SK-N-SH (cell line): ENCODE data around the gene TRAF3IP1.

Source experiments
- EP300 ChIP-seq, 2 experiments: IDR thresholded peaks; 2 replicates each; pipeline versions ENCODE4 v1.4.0 to v1.6.1; 2012; ENCODE audit warnings: borderline replicate concordance in 1 of 2, low read depth in 1 of 2, low read length in 1 of 2
- FOXJ3 ChIP-seq: sonication (generic); formaldehyde crosslinking; IDR thresholded peaks from 2 replicates; pipeline ENCODE4 v1.5.1; 2020; ENCODE audit warnings: mild to moderate bottlenecking, missing genetic modification reagents
- FOXM1 ChIP-seq: IDR thresholded peaks from 2 replicates; pipeline ENCODE4 v1.4.0; 2012; ENCODE audit warnings: low read depth, mild to moderate bottlenecking
- POLR2AphosphoS5 ChIP-seq: IDR thresholded peaks from 2 replicates; pipeline ENCODE4 v1.6.1; 2012; ENCODE audit warnings: low read depth, low read length
- RAD21 ChIP-seq: IDR thresholded peaks from 2 replicates; pipeline ENCODE4 v1.6.1; 2012; ENCODE audit warnings: mild to moderate bottlenecking, low read length
- RFX5 ChIP-seq: IDR thresholded peaks from 2 replicates; pipeline ENCODE4 v1.6.1; 2012; ENCODE audit warnings: mild to moderate bottlenecking, improper control_type of control experiment, low read length
- TAF1 ChIP-seq: IDR thresholded peaks from 2 replicates; pipeline ENCODE4 v1.6.1; 2012; ENCODE audit warnings: low read depth, mild to moderate bottlenecking, low read length, moderate library complexity, borderline replicate concordance
- TF ChIP-seq, protein P1 (sequence below): IDR thresholded peaks from 2 replicates; pipeline ENCODE4; 2012
- TF ChIP-seq, protein P2 (sequence below): fragments of 200-600 bp; sonication (generic); IDR thresholded peaks from 2 replicates; pipeline ENCODE4 v1.6.1; 2017; ENCODE audit warnings: antibody characterized with exemption, mild to moderate bottlenecking, moderate library complexity
- TF ChIP-seq, protein P3 (sequence below): IDR thresholded peaks from 2 replicates; pipeline ENCODE4 v1.6.1; 2012; ENCODE audit warnings: mild to moderate bottlenecking, low read depth, low read length, moderate library complexity
- TF ChIP-seq, protein P4 (sequence below): IDR thresholded peaks from 2 replicates; pipeline ENCODE4 v1.4.0; 2012; ENCODE audit warnings: low read depth

DNA sequence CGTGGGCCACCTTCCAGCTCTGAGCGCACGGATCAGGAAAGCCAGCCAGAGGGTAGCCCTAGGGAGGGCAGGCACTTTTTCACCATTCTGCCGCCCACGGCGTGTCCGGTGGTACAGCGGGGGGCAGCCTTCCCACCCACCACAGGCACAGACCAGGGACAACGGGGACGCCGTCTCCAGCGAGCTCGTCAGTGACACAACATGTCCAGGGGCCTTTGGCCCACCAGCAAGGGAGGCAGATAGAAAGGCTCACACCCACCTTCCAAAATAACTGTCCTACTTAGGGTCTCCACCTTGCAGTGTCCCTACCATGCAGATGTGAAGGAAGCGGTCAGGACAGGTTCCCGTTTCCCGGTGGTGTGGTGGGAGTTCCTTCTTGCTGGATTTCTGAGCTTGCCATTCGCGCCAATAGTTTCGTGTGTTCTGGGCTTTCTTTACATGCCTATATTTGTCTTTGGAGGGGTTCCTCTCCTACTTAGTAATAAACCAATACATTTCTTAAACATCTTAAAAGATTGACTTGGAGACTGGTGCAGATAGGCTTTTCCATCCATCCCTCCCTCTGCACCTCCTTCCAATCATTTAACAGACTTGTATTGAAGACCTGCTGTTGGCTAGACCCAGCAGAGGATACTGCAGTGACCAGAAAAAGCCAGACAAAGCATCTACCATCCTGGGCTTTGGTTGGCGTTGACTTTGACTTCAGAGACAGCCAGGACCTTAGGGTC is 107.3 kb downstream of the TRAF3IP1 start:
- no peak for TF ChIP-seq TAF1
- TF ChIP-seq EP300 (IDR thresholded peaks at IDR 0.05; ENCODE audit: borderline replicate concordance in 1 of 2, low read depth in 1 of 2, low read length in 1 of 2) = no peak
- TF ChIP-seq POLR2AphosphoS5 = no peak
- no peak for TF ChIP-seq FOXJ3 (CRISPR knock-in tag)
- no peak for TF ChIP-seq FOXM1
- TF ChIP-seq, protein P1, sequence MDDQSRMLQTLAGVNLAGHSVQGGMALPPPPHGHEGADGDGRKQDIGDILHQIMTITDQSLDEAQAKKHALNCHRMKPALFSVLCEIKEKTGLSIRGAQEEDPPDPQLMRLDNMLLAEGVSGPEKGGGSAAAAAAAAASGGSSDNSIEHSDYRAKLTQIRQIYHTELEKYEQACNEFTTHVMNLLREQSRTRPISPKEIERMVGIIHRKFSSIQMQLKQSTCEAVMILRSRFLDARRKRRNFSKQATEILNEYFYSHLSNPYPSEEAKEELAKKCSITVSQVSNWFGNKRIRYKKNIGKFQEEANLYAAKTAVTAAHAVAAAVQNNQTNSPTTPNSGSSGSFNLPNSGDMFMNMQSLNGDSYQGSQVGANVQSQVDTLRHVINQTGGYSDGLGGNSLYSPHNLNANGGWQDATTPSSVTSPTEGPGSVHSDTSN = no peak
- TF ChIP-seq, protein P2, sequence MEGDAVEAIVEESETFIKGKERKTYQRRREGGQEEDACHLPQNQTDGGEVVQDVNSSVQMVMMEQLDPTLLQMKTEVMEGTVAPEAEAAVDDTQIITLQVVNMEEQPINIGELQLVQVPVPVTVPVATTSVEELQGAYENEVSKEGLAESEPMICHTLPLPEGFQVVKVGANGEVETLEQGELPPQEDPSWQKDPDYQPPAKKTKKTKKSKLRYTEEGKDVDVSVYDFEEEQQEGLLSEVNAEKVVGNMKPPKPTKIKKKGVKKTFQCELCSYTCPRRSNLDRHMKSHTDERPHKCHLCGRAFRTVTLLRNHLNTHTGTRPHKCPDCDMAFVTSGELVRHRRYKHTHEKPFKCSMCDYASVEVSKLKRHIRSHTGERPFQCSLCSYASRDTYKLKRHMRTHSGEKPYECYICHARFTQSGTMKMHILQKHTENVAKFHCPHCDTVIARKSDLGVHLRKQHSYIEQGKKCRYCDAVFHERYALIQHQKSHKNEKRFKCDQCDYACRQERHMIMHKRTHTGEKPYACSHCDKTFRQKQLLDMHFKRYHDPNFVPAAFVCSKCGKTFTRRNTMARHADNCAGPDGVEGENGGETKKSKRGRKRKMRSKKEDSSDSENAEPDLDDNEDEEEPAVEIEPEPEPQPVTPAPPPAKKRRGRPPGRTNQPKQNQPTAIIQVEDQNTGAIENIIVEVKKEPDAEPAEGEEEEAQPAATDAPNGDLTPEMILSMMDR = no peak
- TF ChIP-seq RFX5 = no peak
- no peak for TF ChIP-seq RAD21
- TF ChIP-seq, protein P3, sequence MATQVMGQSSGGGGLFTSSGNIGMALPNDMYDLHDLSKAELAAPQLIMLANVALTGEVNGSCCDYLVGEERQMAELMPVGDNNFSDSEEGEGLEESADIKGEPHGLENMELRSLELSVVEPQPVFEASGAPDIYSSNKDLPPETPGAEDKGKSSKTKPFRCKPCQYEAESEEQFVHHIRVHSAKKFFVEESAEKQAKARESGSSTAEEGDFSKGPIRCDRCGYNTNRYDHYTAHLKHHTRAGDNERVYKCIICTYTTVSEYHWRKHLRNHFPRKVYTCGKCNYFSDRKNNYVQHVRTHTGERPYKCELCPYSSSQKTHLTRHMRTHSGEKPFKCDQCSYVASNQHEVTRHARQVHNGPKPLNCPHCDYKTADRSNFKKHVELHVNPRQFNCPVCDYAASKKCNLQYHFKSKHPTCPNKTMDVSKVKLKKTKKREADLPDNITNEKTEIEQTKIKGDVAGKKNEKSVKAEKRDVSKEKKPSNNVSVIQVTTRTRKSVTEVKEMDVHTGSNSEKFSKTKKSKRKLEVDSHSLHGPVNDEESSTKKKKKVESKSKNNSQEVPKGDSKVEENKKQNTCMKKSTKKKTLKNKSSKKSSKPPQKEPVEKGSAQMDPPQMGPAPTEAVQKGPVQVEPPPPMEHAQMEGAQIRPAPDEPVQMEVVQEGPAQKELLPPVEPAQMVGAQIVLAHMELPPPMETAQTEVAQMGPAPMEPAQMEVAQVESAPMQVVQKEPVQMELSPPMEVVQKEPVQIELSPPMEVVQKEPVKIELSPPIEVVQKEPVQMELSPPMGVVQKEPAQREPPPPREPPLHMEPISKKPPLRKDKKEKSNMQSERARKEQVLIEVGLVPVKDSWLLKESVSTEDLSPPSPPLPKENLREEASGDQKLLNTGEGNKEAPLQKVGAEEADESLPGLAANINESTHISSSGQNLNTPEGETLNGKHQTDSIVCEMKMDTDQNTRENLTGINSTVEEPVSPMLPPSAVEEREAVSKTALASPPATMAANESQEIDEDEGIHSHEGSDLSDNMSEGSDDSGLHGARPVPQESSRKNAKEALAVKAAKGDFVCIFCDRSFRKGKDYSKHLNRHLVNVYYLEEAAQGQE = no peak
- TF ChIP-seq, protein P4, sequence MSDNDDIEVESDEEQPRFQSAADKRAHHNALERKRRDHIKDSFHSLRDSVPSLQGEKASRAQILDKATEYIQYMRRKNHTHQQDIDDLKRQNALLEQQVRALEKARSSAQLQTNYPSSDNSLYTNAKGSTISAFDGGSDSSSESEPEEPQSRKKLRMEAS = no peak
